Stimulated activated naive CD4-positive, alpha-beta T cell (primary cell): ENCODE results near the gene JUN.
A peak's percentile ranks its signal among the peaks of the same experiment; 100 is the strongest.
"Not testable (repeated sequence)": the region's sequence is repeated elsewhere in the genome, so short reads cannot be mapped to it uniquely, and the experiment has no call there.

ENCODE experiments used
- DNase-seq, 6 experiments: peaks; one replicate each; lab custom pipeline; 2025; lab: John Stamatoyannopoulos, UW

The JUN gene

DNA sequence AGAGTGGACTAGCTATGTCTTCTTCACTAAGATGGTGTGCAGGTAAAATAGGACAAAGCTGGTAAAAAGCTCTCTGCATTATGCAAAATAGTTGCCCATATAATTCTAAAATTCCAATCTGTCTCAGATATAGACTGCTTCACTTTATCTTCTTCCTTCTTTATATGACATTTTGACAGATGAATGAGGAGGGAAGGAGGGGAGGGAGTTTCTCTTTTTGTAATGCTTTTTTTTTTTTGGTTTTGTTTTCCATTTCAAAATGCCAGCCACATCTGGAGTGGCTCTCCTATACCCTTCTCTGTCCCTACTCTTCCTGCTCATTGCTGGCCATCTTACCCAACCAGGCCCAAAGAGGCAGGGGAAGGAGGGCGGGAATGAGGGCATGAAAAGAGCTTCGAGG lies 24.2 kb upstream of the JUN start:
- DNase-seq = no peak

GRCh38 chr1:58805716-58806571 lies 22.1 kb upstream of the JUN start:
- no peak for DNase-seq

GRCh38 chr1:58804853-58805565 lies 21.2 kb upstream of the JUN start:
- DNase-seq = no peak

DNA sequence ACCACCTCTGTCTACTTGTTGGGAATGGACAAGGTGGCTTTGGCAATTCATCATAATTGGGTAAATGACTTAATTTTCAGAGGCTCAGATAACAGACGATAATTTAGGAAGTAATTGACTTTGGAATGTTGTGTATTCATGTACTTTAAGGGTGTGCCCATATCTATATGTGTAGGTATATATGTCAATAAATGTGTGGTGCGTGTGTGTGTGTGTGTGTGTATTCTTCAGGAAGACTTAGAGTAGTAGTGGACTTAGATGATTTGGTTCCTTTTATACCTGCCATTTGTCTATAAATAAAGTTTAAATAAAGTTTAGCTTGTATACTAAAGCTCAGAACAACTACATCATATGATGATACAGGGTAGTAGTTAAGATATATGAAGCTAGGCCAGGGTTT lies 20.0 kb upstream of the JUN start:
- no peak for DNase-seq

GRCh38 chr1:58802640-58803399 lies 19.0 kb upstream of the JUN start:
- DNase-seq = no peak

DNA sequence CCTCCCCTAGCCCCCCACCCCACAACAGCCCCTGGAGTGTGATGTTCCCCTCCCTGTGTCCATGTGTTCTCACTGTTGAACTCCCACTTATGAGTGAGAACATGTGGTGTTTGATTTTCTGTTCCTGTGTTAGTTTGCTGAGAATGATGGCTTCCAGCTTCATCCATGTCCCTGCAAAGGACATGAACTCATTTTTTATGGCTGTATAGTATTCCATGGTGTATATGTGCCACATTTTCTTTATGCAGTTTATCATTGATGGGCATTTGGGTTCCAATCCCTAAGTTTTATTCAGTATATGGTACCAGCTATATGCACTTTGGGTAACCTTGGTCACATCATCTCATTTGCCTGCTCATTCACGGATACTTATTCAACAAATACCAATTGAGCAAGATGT lies 17.4 kb upstream of the JUN start:
- DNase-seq = not testable (repeated sequence)

DNA sequence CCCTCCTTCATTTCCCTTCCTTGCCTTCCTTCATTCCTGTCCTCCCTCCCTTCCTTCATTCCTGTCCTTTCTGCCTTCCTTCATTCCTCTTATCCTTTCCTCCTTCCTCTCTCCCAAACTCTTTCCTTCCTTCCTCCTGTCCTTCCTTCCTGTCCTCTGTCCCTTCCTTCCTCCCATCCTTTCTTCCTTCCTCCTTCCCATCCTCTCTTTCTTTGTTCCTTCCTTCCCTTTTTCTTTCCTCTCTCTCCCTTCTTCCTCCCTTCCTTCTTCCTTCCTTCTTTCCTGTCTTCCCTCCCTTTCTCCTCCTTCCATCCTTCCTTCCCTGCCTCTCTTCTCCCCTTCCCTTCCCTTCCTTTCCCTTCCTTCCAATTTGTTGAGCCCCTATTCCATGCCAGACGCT lies 15.8 kb upstream of the JUN start:
- DNase-seq = no peak

DNA sequence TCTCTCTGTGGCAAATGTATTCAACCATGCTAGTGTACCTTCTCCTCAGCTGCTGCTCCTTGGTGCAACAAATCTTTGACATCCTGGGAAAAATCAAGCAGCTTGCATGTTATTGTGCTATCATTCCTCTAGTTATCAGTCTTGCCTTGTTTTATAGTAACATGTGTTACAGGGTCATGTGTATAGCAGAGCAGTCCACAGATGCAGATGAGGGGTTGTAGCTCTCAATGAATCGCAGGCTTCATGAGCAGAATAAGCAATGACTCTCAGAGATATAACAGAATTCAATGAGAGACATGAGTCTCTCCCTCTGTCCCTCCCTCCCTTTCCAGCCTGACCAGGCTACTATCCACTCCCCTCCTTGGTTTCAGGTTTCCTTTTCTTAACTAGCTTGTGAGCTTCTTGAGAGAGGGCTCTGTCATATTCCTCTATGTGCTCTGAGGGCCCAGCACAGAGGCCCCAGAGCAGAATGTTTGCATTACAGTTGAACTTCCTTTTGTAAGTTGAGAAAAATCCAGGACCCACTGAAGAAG lies 15.1 kb upstream of the JUN start:
- no peak for DNase-seq

GRCh38 chr1:58796416-58796815 lies 12.6 kb upstream of the JUN start:
- no peak for DNase-seq

DNA sequence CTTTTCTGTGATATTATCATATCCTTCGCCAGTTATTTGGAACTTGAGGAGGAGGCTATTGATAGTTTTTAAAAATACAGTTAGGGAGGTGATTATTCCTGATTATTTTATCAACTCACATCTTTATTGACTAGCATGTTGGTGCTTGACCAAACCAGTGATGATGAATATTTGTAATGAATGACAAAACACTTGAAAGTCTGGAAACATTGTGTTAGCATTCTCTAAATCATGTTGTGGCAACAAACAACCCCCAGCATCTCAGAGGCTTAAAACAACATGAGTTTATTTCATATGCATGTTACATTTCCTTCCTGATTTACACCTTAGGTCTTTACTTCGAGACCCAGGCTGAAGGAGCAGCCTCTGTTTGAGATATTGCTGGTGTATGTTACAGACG lies 10.7 kb upstream of the JUN start:
- no peak for DNase-seq

DNA sequence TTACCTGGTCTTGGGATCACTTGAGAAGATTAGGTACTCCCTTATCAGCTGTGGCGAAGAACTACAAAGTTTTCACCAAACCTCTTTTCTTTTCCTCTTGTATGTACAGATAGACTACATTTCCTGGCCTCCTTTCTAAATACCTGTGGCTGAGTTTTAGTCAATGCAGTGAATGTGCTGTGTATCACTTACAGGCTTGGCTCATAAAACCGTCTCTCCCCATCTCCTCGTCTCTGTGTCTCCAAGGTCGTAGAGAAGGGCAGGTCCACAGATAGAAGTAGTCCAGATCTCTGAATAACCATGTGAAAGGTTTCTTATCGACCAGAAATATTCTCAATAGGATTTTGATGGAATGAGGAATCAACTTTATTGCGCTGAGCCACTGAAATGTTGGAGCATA lies 9.0 kb upstream of the JUN start:
- DNase-seq = no peak

DNA sequence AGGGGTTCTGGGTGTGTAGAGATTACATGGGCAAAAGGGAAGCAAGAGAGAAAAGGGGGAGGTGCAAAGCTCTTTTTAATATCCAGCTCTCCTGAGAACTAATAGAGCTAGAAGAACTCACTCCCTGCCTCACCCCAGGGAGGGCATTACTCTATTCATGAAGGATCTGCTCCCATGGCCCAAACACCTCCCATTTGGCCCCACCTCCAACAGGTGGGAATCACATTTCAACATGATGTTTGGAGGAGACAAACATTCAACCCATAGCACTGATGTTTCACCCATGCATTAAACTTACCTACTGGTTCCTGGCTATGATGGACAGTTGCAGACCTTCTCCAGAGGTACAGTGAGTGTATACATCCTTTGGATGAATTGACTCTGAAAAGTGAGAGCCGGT lies 7.3 kb upstream of the JUN start:
- no peak for DNase-seq

DNA sequence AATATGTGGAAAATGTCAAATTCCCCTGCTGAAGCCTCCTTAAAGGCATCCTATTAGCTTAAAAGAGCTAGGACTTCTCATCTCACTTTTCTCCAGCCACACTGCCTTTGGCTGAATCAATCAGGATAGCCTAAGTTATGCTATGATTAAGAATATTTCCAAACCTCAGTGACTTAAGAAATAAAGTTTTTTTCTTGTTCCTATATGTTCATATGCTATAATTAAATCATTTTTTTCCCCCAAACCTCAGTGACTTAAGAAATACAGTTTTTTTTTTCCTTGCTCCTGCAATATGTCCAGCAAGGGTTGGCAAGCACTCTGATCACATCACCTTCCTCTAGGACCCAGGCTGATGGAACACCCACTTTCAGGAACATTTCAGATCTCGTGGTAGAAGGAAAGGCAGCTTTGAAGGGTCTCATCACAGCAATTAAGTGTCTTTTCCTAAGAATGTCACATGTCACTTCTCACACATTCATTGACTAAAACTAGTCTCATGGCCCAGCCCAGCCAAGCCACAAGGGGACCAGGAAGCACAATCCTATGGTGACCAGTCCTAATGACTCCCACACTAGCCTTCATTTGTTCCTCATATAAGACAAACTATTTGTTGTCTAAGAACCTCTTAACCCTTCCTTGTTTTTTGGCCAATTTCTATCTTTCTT lies 6.3 kb upstream of the JUN start:
- no peak for DNase-seq

GRCh38 chr1:58789322-58789856 lies 5.5 kb upstream of the JUN start:
- no peak for DNase-seq

DNA sequence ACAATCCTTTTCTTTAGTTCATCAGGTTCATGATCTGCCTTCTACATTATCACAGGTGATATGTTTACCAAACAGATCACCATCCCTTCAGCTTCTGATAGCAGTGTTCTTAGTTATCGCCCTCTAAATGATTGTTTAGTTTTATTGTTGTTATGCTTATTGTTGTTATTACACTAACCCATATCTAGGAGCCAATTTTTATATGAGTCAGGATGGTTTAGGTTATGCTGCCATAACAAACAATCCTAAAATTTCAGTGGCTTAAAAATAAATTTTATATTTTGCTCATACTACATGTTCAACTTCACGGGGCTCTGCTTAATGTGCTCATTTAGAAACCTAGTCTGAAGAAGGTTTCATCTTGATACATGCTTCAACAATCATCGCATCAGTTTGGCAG lies 4.4 kb upstream of the JUN start:
- DNase-seq = no peak

DNA sequence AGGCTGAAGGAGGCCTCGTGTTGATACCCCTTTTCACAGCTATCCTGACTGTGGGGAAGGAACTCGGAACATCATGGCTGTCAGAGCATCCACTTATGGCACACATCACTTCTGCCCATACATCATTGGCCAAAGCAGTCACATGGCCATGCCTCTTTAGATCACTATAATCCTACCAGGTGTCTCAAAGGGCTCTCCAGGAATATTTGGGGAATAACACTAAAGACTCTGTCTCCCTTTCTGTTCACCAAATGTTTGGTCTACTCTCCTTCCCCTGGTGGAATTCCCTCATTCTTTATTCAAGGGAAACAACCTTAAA lies 3.0 kb upstream of the JUN start:
- no peak for DNase-seq

DNA sequence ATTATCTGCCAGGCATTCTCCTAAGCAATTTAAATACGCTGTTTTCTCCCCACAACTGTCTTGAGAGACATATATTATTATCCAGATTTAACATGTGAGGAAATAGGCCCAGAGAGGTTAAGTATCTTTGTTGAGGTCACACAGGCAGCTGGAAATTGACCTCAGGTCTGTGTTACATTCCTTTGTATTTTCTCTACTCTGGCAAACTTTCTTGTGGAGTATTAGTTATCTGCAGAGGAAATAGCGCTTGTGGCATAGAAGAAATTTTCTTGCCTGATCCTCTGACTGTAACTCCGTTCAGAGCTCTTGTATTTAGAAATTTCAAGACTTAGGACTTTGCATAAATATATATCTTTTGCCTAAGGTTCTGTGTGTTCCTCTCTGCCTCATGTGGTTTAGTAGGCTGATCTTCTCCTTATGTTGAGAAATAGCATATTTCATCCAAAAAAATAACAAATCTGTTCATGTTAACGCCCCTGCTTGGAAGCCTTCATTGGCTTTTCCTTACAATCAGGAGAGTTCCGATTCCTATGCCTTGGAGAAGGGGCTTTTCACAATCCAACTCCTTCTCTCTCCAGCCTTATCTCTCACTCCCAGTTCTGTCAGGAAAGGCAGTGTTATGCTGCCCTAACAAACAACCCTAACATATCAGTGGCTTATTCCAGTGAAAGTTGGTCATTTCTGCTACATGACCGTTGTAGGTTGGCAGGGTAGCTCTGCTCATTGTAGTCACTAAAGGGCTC lies 2.5 kb upstream of the JUN start:
- DNase-seq = no peak

DNA sequence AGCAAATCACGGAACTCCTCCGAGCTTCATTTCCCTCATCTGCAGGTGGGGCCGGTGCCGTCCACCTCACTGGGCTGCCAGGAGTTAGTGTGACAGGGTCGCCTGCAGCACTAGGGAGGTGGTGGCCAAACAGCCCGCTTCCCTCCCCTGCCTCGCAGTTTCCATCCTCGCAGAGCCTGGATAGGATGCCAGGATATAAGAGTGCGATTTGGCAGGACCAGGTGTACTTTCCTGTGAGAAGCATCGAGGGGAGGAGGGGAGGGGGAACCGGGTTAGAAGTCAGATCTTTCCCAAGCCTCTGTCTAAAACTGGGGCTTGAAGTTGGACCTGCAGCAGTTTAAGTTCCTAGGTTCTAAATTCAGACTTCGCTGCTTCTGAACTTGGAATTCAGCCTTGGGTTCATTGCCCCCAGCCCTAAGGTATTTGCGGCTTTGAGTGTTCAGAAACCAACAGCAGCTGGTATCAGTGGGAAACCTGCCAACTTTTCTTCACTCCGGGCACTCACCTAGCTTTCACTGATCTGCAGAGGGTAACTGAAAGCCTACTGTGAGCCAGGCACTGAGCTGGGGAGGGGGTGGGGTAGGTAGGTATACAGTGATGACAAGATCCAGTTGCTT lies 1.7 kb upstream of the JUN start:
- DNase-seq = peak in 5 of 6 experiments; percentile 27 to 74 (median 48)

DNA sequence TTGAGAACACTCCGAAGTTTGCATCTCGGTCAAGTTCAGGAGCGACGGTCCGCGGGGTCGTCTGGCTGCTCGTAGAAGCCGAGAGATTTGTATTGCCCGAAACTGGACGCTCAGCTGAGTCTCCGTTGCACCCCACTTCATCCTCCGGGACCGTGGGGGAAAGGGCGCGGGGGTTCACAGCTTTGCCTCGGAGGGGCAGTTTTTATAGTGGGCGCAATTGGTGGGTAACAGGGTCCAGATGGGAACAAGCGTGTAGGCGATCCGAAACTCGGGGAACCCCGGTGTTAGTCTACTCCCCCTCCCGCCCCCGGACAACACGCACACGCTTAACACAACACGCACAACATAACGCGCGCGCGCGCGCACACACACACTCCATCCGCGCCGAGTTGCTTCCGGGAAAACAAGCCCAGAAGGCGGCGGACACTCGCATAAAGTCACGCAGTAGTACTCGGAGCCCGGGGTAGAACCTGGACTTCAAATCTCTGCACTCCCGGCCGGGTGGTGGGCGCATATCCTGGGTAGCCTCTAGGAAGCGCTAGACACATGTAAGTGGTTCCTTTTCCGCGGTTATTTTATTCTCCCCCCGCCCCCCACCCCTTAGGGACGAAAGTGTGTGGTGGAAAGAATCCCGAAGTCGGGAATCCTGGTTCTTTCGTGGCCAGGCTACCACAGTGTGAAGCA lies 1.1 kb upstream of the JUN start:
- peak; percentile 85 to 94 (median 88) for DNase-seq
